Central memory CD4-positive, alpha-beta T cell (primary cell): Measurements from ENCODE around the gene HNRNPM.

Source experiments
- DNase-seq: peaks from one replicate; pipeline ENCODE4 v3.0.0; 2022

The HNRNPM gene

DNA sequence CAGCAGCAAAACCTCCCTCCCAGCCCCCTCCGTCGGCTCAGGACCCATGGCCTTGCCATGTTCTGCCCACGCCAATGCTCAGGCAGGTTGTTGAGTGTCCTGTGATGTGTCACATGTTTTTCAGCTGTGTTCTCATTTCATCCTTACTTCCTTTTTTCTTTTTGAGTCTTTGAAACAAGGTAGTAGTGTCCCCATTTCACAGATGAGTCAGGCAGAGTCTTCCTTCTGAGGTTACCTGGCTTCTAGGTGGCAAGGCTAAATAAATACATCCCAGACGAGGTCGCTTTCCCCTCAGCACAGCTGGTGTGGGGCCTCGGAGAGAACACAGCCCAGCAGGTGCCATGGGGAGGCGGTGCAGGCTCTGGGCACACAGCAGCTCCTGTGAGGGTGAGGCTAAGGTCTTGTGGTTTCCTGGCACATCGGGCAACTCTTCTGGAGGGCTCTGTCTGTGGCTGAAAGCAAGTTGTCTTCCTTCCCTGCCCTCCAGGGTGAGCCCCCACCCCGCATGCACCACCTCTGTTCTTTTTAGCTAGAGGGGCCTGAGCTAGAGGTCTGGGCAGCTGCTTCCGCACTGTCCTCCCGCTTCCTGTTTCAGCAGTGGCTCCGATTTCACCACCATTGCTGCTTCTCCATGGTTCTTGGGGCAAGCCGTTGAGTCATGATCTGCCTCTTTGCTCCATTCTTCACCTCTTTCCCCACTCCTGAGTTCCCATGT is 42.5 kb downstream of the HNRNPM start:
- DNase-seq = peak; percentile 68

DNA sequence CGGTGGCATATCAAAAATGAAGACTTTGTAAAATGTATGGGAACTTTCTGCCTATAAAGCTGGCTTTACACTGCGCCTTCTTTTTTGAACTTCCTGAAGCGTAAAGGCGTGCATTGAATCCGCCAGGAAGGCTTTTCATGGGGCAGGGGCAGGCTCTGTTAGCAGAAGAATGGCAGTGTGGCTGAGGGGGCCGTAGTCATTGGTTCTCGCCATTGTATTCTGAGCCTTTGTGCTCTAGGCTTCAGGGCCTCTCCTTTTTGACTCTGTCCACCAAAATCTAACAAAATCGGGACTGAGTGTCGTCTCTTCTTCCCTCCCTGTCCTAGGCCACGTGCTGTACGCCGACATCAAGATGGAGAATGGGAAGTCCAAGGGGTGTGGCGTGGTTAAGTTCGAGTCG is 43.6 kb downstream of the HNRNPM start:
- DNase-seq = no peak

DNA sequence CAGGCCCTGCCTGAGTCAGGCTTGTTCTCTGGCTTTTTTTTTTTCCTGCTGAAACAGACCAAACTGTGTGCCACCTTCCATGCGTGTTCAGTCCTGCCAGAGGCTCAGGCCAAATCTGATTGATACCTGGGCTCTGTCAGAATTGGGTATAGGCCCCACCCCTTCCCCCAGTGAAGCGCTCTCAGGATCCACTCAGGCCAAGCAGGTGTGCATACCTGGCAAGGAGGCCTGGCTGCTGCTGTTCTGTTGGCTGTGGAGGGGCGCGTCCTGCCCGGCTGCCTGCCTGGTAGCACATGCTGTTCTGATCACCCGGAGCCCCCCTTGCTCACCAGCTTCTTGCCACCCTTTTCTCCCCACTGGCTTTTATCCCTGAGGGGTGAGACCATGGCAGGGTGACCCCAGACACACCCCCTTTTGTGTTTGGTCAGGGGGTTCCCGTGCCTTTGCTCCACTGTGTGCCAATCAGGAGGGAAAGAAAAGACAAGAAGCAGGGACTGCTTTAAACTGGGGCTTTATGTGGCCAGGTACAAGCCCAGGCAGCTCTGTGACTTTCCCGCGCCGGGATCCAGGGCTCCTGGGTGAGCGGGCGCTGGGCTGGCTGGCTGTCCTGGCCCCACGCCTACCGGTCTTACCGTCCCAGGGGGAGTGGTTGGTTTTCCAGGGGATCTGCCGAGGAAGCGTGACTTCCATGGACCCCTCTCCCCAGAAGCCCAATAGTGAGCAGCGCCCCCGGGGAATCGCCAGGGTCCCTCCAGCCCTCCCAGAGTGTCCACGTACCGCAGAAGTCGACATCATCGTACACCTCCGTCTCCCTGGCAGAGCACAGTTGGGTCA is 45.0 kb downstream of the HNRNPM start:
- DNase-seq = no peak

DNA sequence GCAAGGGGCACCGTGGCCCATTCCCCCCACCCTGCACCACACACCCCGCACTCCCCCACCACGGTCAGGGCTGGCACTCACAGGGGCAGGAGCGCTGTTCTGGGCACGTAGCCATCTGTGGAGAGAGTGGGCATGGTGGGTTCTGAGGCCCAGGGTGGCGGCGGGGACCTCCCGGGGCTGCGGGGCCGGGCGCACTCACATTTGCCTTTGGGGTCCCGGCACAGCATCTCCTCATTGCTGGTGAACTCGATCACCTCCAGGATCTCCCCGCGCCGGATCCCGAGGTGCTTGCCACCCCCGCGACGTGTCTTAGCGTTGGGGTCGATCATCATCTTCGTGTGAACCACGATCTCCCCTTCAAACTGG is 45.6 kb downstream of the HNRNPM start:
- DNase-seq = no peak

DNA sequence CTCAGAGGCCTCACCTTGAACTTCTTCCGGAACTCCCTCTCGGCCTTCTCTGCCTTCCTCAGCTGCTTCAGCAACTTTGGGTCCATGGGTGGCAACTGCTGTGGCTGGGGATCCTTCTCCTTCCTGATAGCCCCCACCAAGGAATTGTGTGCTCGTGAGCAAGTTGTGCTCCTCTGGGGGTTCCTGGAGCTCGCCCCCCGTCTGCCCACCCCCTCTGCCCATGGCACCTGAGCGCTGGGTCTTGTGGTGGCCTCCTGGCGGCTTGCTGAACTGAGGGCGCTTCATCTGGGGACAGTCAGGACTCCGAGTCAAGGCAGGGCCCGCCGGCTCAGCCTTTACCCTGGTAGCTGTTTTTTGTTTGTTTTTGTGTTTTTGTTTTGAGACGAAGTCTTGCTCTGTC is 46.1 kb downstream of the HNRNPM start:
- DNase-seq = no peak

DNA sequence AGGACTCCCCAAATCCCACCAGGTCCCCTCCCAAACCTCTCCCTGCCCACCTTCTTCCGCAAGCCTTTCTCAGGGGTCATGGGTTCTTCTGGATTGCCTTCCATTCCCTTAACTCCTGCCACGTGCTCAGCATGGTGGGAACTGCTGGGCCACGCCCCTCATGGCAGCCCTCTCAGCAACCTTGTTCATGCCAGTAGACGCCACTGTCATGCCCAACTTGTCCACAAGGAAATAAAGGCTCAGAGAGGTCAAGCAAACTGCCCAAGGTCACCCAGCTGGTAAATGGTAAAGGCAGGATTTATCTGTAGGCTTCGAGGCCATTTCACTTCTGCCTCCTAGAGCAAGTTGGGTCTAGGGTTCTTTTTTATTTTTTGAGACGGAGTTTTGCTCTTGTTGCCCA is 46.8 kb downstream of the HNRNPM start:
- no peak for DNase-seq

DNA sequence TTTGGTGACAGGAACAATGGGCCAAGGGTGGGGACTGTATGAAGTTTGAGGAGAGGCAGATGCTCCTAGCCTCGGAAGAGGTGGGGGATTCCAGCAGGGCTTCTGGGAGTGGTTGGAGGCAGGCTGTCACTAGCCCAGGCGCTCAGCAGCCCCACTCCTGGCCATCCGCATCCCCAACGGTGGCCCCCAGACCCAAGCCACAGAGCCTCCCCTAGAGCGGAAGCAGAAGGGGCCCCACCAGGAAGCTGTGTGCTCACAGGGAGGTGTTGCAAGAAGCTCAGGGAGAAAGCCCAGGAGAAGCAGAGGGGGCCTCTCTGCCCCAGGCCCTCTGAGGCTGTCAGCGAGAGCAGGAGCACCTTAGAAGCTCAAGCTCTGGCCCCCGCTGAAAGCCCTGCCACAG is 49.4 kb downstream of the HNRNPM start:
- no peak for DNase-seq

DNA sequence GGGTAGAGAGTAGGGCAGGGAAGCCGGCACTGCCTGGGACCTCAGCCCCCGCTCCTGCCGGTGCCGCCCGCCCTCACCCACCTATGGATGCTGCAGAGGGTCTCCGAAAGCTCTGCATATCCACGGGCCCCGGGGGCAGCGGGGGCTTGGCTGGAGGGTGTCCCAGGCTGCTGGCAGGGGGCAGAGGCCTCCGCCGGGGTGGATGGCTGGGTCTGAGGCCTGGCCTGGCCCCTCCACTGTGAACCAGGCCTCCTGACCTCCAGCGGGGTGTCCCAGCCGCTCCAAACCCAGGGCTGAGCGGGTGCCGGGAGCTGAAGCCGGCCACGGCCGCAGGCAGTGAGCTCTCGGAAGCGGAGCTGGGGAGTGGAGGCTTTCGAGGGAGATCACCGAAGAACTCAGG is 53.5 kb downstream of the HNRNPM start:
- DNase-seq = no peak

DNA sequence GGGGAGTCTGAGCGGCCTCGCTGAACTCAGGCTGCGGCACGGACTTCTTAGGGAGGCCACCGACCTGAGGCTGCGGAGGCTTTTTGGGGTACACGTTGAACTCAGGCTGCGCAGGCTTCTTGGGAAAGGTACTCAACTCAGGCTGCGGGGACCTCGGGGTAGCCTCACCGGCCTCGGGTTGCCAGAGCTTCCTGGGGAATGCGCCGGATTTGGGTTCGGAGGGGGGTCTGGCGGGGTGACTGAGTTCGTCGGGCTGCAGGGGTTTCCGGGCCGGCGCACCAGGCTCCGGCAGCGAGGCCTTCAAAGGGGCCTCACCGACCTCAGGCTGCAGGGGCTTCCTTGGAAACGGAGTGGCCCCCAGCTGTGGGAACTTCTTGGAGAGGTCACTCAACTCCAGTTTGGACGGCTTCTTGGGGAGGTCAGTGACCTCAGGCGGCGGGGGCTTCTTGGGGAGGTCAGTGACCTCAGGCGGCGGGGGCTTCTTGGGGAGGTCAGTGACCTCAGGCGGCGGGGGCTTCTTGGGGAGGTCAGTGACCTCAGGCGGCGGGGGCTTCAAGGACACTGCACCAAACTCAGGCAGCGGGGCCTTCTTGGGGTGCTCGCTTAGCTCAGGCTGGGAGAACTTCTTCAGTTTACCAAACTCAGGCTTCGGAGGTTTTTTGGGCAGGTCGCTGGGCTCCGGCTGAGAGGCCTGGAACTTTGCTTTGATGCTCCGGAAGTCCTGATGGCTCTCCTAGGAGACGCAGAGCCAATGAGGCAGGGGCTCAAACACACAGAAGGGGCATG is 54.5 kb downstream of the HNRNPM start:
- DNase-seq = no peak

DNA sequence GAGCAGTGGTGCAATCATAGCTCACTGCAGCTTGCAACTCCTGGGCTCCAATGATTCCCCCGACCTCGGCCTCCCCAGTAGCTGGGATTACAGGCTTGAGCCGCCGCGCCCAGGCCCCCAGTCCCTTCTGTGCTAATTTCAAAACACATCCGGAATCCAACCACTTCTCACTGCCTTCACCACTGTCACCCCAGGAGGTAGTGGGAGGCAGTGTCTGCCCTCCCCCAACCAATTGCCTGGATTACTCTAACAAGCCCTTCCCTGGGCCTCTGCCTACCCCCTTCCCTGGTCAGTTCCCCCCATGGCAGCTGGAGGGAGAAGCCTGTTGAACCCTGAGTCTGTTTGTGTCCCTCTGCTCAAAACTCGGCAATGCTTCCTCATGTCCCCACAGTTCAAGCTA is 55.4 kb downstream of the HNRNPM start:
- no peak for DNase-seq

DNA sequence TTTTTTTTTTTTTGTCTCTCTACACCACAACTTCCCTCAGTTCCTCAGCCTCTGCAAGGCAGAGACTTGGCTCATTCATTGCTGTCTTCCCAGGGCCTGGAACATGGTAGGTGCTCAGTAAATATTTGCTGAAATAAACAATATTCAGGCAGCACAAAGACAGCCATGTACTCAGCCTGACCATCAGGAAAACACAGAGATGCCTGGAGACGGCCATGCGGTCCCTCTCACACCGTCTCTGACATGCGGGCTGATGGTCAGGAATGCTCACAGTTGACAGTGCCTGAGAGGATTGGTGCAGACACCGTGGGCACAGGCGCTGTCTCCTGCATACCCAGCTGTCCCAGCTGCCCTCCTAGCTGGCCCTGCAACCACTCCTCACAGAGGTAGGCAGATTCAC is 56.7 kb downstream of the HNRNPM start:
- DNase-seq = no peak

DNA sequence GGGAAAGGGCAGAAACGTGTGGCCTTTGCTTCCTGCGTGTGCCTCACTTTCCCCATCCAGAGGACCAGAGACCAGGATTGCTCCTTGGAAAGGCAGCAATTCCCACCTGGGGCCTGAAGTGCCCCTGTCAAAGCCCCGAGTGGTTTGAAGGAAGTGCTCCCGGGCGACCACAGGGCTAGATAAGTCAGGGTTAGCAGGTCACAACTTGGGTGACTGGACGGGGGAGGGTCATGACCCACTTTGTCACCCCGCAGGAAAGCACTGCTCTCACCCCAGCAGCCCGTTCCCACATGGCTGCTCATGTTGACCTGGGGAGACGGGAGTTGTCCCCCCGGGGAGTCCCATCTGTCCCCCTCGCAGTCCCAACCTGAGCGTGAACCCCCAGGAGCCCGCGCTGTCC is 57.2 kb downstream of the HNRNPM start:
- no peak for DNase-seq

DNA sequence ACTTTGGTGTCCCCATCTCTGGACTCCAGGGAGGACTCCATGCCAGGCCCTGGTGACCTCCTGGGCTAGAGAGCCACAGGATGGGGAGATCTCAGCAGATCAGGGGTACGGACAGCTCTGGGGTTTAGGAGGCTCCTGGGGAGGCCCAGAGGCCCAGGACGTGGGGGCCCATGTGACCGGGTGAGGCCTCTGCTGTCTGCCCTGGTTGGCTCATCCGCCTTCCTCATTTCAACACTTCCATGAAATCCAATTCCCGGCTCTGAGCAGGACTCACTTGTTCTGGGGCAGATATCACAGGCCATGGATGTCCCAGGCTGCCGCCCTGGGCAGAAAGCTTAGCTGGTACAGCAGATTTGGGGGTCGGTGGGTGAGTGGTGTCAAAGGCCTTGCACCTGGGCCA is 58.7 kb downstream of the HNRNPM start:
- no peak for DNase-seq

DNA sequence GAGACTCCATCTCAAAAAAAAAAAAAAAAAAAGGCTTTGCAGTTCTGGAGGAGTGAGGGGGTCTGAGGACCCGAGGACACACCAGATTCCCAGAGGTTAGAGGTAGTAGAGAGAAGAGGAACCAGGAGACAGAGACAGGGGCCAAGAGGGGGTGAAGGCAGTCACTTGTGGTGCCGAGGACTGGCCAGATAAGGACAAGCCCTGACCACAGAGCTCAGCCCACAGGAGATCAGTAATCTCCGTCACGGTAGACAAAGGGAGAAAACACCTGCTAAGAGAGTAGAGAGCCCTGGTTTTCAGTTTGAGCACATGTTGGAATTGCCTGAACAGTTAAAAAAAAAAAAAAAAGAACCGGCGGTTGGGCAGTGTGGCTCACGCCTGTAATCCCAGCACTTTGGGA is 59.4 kb downstream of the HNRNPM start:
- DNase-seq = no peak

DNA sequence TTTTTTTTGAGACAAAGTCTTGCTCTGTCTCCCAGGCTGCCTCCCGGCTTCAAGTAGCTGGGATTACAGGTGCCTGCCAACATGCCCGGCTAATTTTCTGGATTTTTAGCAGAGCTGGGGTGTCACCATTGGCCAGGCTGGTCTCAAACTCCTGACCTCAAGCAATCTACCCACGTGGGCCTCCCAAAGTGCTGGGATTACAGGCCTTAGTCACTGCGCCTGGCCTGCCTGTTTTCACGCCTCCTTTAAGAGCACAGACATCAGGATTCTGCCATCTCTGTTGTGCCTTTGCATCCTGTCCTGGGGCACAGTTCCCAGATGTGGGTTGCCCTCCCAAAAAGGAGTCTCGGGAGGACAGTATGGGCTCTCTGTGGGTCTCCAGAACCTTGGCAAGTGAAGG is 60.1 kb downstream of the HNRNPM start:
- DNase-seq = no peak

DNA sequence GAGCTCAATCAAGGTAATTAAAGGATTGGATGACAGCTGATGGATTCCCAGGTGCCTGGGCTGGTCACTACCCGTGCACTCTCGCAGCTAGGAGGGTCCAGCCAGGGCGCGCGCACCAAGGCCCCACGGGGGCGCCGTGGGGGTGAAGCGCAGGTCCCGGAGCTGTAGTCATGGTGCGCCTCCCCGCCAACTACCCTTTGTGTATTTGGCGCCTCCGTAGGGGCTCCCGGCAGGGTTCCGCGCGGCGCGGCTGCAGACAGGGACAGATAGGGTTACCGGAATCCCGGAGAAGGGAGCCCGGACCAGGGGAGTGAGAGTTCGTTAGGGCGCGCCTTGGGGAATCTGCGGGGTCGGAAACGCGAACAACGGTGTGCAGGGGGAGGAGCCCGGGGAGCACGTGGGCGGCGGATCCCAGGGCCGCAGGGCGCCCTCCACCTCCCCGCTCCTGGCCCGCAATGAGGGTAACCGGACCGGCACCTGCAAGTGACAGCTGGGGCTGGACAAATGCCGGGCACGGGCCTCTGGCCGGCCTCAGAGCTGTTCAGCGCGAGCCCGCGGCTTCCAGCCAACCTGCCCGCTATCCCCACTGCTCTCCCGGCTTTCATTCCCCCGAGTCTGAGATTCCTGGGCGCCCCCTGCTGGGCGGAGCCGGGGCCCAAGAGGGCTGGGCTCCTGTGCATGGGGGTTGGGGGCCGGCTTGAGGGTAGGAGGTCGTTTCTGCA is 61.1 kb downstream of the HNRNPM start:
- DNase-seq = peak; percentile 52

DNA sequence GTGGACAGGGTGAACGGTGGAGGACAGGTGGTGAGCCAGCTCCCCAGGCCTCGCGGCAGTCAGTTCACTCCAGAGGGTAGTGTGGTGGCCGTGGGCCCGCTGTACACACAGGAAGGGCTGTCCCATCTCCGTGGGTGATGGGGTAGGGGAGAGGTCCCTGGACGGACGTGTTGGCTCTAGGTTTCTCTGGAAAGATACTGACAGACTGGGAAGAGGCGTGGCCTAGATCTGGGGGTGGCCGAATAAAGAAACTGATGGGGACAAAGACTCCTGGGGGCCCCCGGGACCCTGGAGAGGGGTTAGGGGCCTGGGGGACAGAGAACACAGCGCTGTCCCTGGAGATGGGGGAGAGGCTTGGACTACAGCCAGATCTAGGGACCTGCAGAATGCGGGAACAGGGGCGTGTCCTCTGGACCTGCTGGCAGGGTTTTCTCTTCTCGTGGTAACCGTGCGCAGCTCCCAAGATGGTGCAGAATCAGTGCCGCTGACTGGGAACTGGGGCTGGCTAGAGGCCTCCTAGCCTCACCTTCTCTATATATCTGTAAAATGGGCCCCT is 61.7 kb downstream of the HNRNPM start:
- no peak for DNase-seq

DNA sequence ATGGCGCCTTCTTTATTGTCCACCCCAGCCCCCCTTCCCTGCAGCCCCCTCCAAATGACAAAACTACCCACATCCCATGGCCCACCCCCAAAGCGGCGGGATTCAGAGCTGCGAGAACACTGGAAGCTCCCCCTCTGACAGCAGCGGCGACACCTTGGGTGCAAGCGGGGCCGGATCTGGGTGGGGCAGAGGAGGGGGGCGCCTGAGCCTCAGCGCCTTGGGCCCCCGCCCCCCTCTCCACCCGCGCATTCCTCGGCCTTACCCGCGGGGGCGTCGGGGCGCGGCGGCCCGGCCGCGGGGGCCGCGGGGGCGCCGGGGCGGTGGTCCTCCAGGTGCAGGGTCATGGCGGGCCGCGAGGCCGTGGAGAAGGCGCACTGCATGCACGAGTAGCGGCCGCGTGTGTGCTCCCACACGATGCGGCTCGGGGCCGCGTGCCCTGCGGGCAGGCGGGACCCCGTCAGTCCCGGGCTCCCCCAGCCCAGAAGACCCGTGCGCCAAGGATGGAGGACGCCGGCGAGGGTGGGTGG is 65.9 kb downstream of the HNRNPM start:
- DNase-seq = no peak

DNA sequence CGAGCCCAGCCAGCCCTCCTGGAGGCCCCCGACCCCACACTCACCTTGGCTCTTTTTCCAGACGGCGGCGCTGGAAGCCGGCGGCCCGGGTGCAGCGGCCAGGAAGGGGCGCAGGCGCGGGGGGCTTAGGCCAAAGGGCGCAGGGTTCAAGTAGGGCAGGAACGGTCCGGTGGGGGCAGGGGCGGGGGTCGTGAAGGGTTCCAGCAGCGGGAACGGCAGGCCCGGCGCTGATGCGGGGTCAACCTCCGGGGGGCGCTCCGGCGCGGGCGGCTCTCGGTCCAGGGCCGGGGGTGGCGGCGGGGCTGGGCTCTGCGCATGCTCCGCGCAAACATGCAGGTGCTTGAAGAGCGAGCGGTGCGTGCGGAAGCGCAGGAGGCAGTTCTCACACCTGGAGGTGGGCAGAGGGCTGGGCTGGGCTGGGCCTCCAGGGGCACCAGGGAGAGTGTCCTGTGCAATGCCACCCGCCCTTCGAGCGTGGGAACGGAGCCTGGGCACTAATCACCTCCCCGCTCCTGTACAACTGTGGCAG is 66.9 kb downstream of the HNRNPM start:
- no peak for DNase-seq

DNA sequence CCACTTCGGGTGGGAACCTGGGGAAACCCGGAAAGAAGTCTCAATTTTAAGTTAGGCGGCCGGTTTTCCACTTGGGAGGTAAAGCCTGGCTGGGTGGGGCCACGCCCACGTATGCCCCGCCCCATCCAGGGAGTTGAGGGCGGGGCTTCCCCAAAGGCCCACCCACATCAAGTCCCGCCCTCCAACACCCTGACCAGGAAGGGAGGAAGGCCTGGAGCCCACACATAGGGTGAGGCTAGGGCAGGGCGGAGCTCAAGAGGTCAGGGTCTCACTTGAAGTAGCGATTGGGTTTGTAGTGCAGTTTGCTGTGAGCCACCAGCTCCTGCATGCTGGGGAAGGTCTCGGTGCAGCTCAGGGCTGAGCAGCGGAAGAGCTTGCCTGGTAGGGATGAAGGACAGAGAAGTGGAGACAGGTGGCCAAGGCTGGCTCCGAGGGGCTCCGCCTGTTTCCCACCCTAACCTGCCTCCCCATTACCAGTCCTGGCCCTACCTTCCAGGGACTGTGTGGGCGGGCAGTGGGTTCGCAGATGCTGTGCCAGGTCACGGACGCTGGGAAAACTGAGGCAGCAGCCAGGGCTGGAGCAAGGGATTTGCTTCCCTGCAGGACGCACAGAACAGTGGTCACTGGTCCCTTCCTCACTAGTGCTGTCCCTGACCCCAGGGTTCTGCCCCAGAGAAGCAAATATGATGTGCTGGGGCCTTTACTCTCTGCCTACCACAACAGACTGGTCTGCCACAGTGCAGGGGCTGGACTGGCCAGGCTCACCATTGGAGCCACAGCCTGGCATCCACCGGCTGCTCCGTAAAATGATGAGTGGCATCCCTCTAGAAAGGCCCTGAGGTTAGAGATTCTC is 67.6 kb downstream of the HNRNPM start:
- DNase-seq = no peak

DNA sequence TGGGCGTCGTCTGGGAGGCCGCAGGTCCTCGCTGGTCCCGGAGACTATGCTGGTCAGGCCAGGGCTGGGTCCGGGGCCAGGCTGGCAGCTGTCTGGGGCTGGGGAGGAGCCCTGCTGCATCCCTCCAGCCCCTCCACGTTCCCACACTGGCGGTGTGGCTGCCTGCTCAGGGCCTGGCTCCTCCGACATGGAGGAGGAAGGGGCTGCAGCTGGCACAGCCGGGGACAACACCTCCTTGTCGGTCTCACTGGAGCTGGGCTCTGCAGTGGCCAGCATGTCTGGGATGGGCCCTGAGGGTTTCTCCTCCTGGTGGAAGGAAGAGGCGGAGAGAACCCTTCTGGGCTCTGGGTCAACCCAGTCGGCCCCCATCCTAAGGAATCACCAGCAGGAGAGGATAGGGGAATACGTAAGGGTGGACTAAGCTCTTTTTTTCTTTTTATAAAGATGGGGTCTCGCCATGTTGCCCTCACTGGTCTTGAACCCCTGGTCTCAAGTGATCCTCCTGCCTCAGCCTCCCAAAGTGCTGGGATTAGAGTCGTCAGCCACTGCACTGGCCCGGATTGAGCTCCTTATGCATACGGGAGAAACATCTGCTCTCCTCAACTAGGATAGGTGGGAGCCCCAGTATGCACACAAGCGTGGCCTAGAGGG is 68.4 kb downstream of the HNRNPM start:
- no peak for DNase-seq
